Smooth muscle cell (in vitro differentiated cells): ENCODE data around the gene PRKAG2. TPM values are rescaled to one million over a fixed set of nuclear protein-coding genes. Genes with fewer than 3 reads are reported as not detected.

Experiments
- DNase-seq: peaks from one replicate; lab custom pipeline; 2025; ENCODE audit not compliant: unreplicated experiment; lab: John Stamatoyannopoulos, UW
- H2AFZ ChIP-seq: fragments of 200-600 bp; sonication (generic); 2 replicates; pipeline ENCODE4 v1.6.0; 2016; ENCODE audit warnings: antibody characterized with exemption, low read depth, mild to moderate bottlenecking
- H3F3A ChIP-seq: fragments of 200-600 bp; sonication (generic); 2 replicates; pipeline ENCODE4 v1.6.0; 2017; ENCODE audit warnings: antibody characterized with exemption, low read depth
- H3K27ac ChIP-seq: fragments of 200-600 bp; sonication (generic); 2 replicates; pipeline ENCODE4 v1.5.1; 2016; ENCODE audit warnings: low read depth, mild to moderate bottlenecking
- H3K27me3 ChIP-seq: fragments of 200-600 bp; sonication (generic); 2 replicates; pipeline ENCODE4 v1.6.1; 2016; ENCODE audit warnings: low read depth, mild to moderate bottlenecking
- H3K36me3 ChIP-seq: fragments of 200-600 bp; sonication (generic); 2 replicates; pipeline ENCODE4 v1.5.1; 2016; ENCODE audit warnings: low read depth
- H3K4me1 ChIP-seq: fragments of 200-600 bp; sonication (generic); 2 replicates; pipeline ENCODE4 v1.5.1; 2016; ENCODE audit warnings: low read depth
- H3K4me2 ChIP-seq: fragments of 200-600 bp; sonication (generic); 2 replicates; pipeline ENCODE4 v1.6.0; 2016; ENCODE audit warnings: mild to moderate bottlenecking
- H3K4me3 ChIP-seq: fragments of 200-600 bp; sonication (generic); 2 replicates; pipeline ENCODE4 v1.5.1; 2016; ENCODE audit warnings: mild to moderate bottlenecking
- H3K79me2 ChIP-seq: fragments of 200-600 bp; sonication (generic); 2 replicates; pipeline ENCODE4 v1.6.0; 2016; ENCODE audit warnings: low read depth, mild to moderate bottlenecking
- H3K9ac ChIP-seq: fragments of 200-600 bp; sonication (generic); 2 replicates; pipeline ENCODE4 v1.6.0; 2016; ENCODE audit warnings: low read depth
- H3K9me3 ChIP-seq: fragments of 200-600 bp; sonication (generic); replicated peaks from 2 replicates; pipeline ENCODE4 v1.5.1; 2016; ENCODE audit warnings: low read depth
- H4K20me1 ChIP-seq: fragments of 200-600 bp; sonication (generic); 2 replicates; pipeline ENCODE4 v1.6.0; 2016; ENCODE audit warnings: low read depth
- CTCF ChIP-seq: fragments of 200-600 bp; sonication (generic); IDR thresholded peaks from 2 replicates; pipeline ENCODE4 v1.5.1; 2017; ENCODE audit warnings: borderline replicate concordance, mild to moderate bottlenecking, antibody characterized with exemption; ENCODE audit not compliant: insufficient read depth, poor library complexity, severe bottlenecking
- WGBS: methylation state at CpG from one replicate; pipeline ENCODE4 v1.1.7; 2016; ENCODE audit warnings: low lambda C conversion rate; 5-methylcytosine and 5-hydroxymethylcytosine counted together
- polyA plus RNA-seq: library from polyadenylated mRNA; unstranded; fragments of >200 nt; fragmentation: Nextera tagmentation; extraction: Ambion mirVana; gene quantifications from 2 replicates; pipeline ENCODE4 v1.2.1, GENCODE V29; 2016
- total RNA-seq: library from RNA; depleted of rRNA; stranded (reverse); fragments of >200 nt; gene quantifications from 2 replicates; pipeline ENCODE4 v1.2.3, GENCODE V29; 2014

PRKAG2 gene
- total and polyA plus RNA-seq, 2 experiments from 2014 or later: 3.5 to 3.9 TPM

- Histone ChIP-seq H3F3A (no peaks in the 10 kb centered on the region), H4K20me1 (no peaks in the 10 kb centered on the region), H3K9ac (no peak overlapping the region), H3K4me1 (peaks cover 8% of the 10 kb centered on the region), H2AFZ (no peak overlapping the region), H3K9me3 (no peaks in the 10 kb centered on the region), H3K27me3 (peaks cover 4% of the 10 kb centered on the region), H3K79me2 (no peaks in the 10 kb centered on the region), H3K4me2 (no peak overlapping the region), H3K36me3 (no peaks in the 10 kb centered on the region), H3K4me3 (no peak overlapping the region), H3K27ac (no peak overlapping the region)
- no peak for TF ChIP-seq CTCF
- DNase-seq: no peak
- 92% methylated on average over 20 of the region's 20 CpGs for WGBS
Observed at GRCh38 chr7:151816562-151817314, 60.2 kb downstream of the PRKAG2 start.

- Histone ChIP-seq H3F3A (no peaks in the 10 kb centered on the region), H3K4me2 (no peak overlapping the region), H3K36me3 (no peaks in the 10 kb centered on the region), H3K9me3 (no peaks in the 10 kb centered on the region), H3K79me2 (no peaks in the 10 kb centered on the region), H3K27me3 (peaks cover 4% of the 10 kb centered on the region), H3K4me1 (peaks cover 8% of the 10 kb centered on the region), H3K4me3 (no peak overlapping the region), H3K27ac (no peak overlapping the region), H2AFZ (no peak overlapping the region), H4K20me1 (no peaks in the 10 kb centered on the region), H3K9ac (no peak overlapping the region)
- no peak for DNase-seq
- no peak for TF ChIP-seq CTCF
- WGBS: 80% methylated on average over 5 of the region's 5 CpGs
Observed at GRCh38 chr7:151815419-151815818, 61.5 kb downstream of the PRKAG2 start.

GRCh38 chr7:151814400-151815009 is 62.4 kb downstream of the PRKAG2 start:
- peaks cover 8% of the 10 kb centered on the region for H3K4me1 ChIP-seq
- H3K27me3 ChIP-seq: peaks cover 4% of the 10 kb centered on the region
- DNase-seq: no peak
- no peak overlapping the region for H2AFZ ChIP-seq
- H3K27ac ChIP-seq: no peak overlapping the region
- H3F3A ChIP-seq: no peaks in the 10 kb centered on the region
- WGBS: 64% methylated on average over 18 of the region's 18 CpGs
- H3K36me3 ChIP-seq: no peaks in the 10 kb centered on the region
- H3K4me3 ChIP-seq: no peak overlapping the region
- no peaks in the 10 kb centered on the region for H4K20me1 ChIP-seq
- H3K79me2 ChIP-seq: no peaks in the 10 kb centered on the region
- H3K4me2 ChIP-seq: no peak overlapping the region
- no peaks in the 10 kb centered on the region for H3K9me3 ChIP-seq
- no peak overlapping the region for H3K9ac ChIP-seq
- no peak for TF ChIP-seq CTCF

- Histone ChIP-seq H3K9me3 (no peaks in the 10 kb centered on the region), H3F3A (no peaks in the 10 kb centered on the region), H3K79me2 (no peaks in the 10 kb centered on the region), H3K4me1 (peaks cover 8% of the 10 kb centered on the region), H3K27ac (no peak overlapping the region), H4K20me1 (no peaks in the 10 kb centered on the region), H3K9ac (no peak overlapping the region), H2AFZ (no peak overlapping the region), H3K4me3 (no peak overlapping the region), H3K27me3 (peaks cover 4% of the 10 kb centered on the region), H3K4me2 (no peak overlapping the region), H3K36me3 (no peaks in the 10 kb centered on the region)
- 49% methylated on average over 5 of the region's 5 CpGs for WGBS
- no peak for TF ChIP-seq CTCF
- no peak for DNase-seq
Observed at GRCh38 chr7:151813997-151814396, 62.9 kb downstream of the PRKAG2 start.
